IPS DF 6.9 (cell line): ENCODE measurements around the gene OSBPL9.

Experiments
- DNase-seq: peaks from one replicate; pipeline ENCODE4 v3.0.0-alpha.2; 2013; ENCODE audit warnings: low read depth, low spot score
- H3K27ac ChIP-seq: one replicate; pipeline ENCODE4 v1.5.1; 2013; ENCODE audit warnings: low read length, control low read depth
- H3K27me3 ChIP-seq: 2 replicates; pipeline ENCODE4 v1.6.1; 2013; ENCODE audit warnings: mild to moderate bottlenecking, low read length; ENCODE audit not compliant: control insufficient read depth, insufficient read depth
- H3K36me3 ChIP-seq: 2 replicates; pipeline ENCODE4 v1.6.1; 2013; ENCODE audit warnings: low read length; ENCODE audit not compliant: control insufficient read depth, insufficient read depth
- H3K4me1 ChIP-seq: 2 replicates; pipeline ENCODE4 v1.6.1; 2013; ENCODE audit warnings: low read length; ENCODE audit not compliant: control insufficient read depth, insufficient read depth
- H3K4me3 ChIP-seq: 2 replicates; pipeline ENCODE4 v1.5.1; 2013; ENCODE audit warnings: mild to moderate bottlenecking, low read length
- H3K9me3 ChIP-seq: 2 replicates; pipeline ENCODE4 v1.6.1; 2013; ENCODE audit warnings: low read length, inconsistent platforms; ENCODE audit not compliant: control insufficient read depth, insufficient read depth
- WGBS: extraction: QIAGEN DNeasy Blood & Tissue Kit; methylation state at CpG from one replicate; pipeline ENCODE4 v1.1.7; 2013; ENCODE audit warnings: mixed read lengths, missing lambda C conversion rate; ENCODE audit not compliant: insufficient read length, insufficient coverage; 5-methylcytosine and 5-hydroxymethylcytosine counted together

The OSBPL9 gene

DNA sequence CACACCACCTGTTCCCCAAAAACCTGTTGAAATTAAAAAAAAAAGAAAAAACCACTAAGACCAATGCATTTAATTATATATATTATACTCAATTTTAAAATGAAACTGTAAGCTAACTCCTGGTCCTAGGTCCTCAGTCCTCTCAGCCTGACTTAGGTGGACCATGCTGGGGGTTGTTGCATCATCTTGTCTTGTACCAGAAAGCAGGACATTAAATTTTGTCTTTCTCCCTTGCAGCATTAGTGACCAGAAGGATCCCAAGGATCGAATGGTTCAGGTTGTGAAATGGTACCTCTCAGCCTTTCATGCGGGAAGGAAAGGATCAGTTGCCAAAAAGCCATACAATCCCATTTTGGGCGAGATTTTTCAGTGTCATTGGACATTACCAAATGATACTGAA is 164.0 kb downstream of the OSBPL9 start:
- DNase-seq = no peak
- Histone ChIP-seq H3K27ac (no peak overlapping the region), H3K4me3 (no peak overlapping the region), H3K27me3 (no peaks in the 10 kb centered on the region), H3K4me1 (no peaks in the 10 kb centered on the region), H3K9me3 (no peaks in the 10 kb centered on the region), H3K36me3 (peaks cover 5% of the 10 kb centered on the region; the same call in 1 of the 2 replicates)
- no CpG with 5 or more reads among the region's 3 CpGs for WGBS

GRCh38 chr1:51784997-51785421 is 168.1 kb downstream of the OSBPL9 start:
- WGBS = no CpG with 5 or more reads among the region's 4 CpGs
- DNase-seq = no peak
- Histone ChIP-seq H3K9me3 (no peaks in the 10 kb centered on the region), H3K27me3 (no peaks in the 10 kb centered on the region), H3K36me3 (peaks cover 27% of the 10 kb centered on the region; the same call in 1 of the 2 replicates), H3K4me1 (no peaks in the 10 kb centered on the region), H3K4me3 (no peak overlapping the region), H3K27ac (no peak overlapping the region)

DNA sequence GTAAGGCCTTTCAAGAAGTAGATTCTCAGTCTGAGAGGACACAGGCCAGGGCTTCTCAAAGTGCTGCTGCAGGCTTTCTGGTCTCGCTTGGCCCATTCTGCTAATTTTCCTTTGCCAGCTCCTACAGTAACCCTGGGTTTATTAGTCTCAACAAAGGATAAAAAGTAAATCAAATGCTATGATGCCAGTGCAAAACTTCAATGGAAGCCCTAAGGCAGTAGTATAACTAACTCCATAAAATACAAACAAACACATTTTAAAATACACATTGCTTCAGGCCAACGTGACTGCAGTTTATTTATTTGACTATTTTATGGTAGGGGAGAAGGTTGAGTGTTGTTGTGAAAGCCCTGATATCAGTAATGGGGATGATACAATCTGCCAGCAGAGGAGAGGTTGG is 172.0 kb downstream of the OSBPL9 start:
- H3K9me3 ChIP-seq = no peaks in the 10 kb centered on the region
- no peaks in the 10 kb centered on the region for H3K4me1 ChIP-seq
- no CpG with 5 or more reads among the region's 2 CpGs for WGBS
- DNase-seq = no peak
- no peak overlapping the region for H3K4me3 ChIP-seq
- no peak overlapping the region for H3K27ac ChIP-seq
- peaks cover 44% of the 10 kb centered on the region for H3K36me3 ChIP-seq
- H3K27me3 ChIP-seq = no peaks in the 10 kb centered on the region

DNA sequence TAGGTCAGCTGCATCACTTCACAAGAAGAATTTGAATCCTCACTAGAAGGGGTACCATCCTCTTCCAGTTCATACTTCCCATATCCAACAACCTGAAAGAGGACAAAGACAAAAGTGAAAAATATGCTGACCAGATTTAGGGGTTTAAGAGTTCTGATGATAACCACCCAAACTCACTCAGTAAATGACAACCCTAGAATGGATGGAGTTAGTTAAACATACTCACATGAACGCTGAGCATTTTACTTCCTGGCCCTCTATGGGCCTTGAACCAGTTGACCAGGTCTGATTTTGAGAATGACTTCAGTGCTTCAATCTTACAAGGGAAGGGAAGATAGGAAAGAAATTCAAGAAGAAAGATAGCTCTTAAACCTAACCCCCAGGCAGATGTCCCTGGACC is 172.4 kb downstream of the OSBPL9 start:
- Histone ChIP-seq H3K36me3 (peaks cover 48% of the 10 kb centered on the region), H3K27me3 (no peaks in the 10 kb centered on the region), H3K4me1 (no peaks in the 10 kb centered on the region; the same call in 1 of the 2 replicates), H3K9me3 (no peaks in the 10 kb centered on the region), H3K27ac (no peak overlapping the region), H3K4me3 (no peak overlapping the region)
- DNase-seq = no peak
- WGBS = no CpG with 5 or more reads among the region's 1 CpG

DNA sequence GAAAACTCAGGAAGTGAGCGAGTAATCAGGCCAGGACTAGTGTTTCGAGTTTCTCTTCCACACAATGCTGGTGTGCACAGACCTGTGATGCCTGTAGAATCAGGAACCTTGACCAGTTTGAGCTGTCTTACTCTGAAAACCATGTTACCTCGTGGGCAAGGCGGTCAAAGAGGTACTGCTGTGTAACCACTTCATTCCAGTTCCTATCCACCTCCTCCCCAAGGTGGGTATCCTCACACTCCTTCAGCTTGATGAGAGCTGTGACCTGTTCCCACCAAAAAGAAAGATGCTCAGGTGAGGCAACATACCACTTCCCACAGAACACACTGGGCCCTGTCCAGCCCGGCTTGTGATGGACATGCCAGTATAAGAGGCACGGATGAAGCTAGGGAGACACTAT is 173.5 kb downstream of the OSBPL9 start:
- H3K4me1 ChIP-seq = no peaks in the 10 kb centered on the region; the same call in 1 of the 2 replicates
- H3K27me3 ChIP-seq = no peaks in the 10 kb centered on the region; the same call in 1 of the 2 replicates
- no peaks in the 10 kb centered on the region for H3K9me3 ChIP-seq
- H3K36me3 ChIP-seq = peaks cover 47% of the 10 kb centered on the region
- H3K4me3 ChIP-seq = no peak overlapping the region
- H3K27ac ChIP-seq = no peak overlapping the region
- no CpG with 5 or more reads among the region's 6 CpGs for WGBS
- no peak for DNase-seq

DNA sequence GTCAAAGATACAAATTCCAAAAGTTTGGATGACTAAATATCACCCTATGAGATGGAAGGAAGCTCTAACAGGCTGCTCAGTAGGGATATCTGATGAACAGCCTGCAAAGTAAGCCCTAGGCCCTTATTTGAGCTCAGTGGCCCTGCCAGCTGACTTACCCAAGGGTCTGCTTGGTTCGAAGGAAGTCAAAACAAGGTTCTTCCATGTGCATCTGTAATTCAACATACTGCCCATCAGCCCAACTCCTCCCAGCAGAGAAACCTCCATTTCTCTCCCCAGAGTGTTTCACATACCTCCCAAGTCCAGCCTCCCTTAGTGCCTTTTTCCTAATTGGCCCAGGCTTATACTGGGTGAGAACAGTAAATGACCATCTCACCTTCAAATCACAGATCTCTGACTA is 175.0 kb downstream of the OSBPL9 start:
- H3K9me3 ChIP-seq = no peaks in the 10 kb centered on the region
- WGBS = no CpG with 5 or more reads among the region's 1 CpG
- no peak for DNase-seq
- H3K4me1 ChIP-seq = no peaks in the 10 kb centered on the region; the same call in 1 of the 2 replicates
- H3K36me3 ChIP-seq = peaks cover 44% of the 10 kb centered on the region
- no peak overlapping the region for H3K27ac ChIP-seq
- no peak overlapping the region for H3K4me3 ChIP-seq
- no peaks in the 10 kb centered on the region; the same call in 1 of the 2 replicates for H3K27me3 ChIP-seq

GRCh38 chr1:51792864-51793263 is 176.0 kb downstream of the OSBPL9 start:
- Histone ChIP-seq H3K27me3 (no peaks in the 10 kb centered on the region; the same call in 1 of the 2 replicates), H3K4me3 (no peak overlapping the region), H3K9me3 (no peaks in the 10 kb centered on the region), H3K4me1 (no peaks in the 10 kb centered on the region; the same call in 1 of the 2 replicates), H3K36me3 (peaks cover 37% of the 10 kb centered on the region), H3K27ac (no peak overlapping the region)
- DNase-seq = no peak
- no CpG with 5 or more reads among the region's 1 CpG for WGBS

GRCh38 chr1:51794260-51794659 is 177.4 kb downstream of the OSBPL9 start:
- WGBS = no CpG with 5 or more reads among the region's 2 CpGs
- no peaks in the 10 kb centered on the region for H3K9me3 ChIP-seq
- H3K27ac ChIP-seq = no peak overlapping the region
- no peak overlapping the region for H3K4me3 ChIP-seq
- DNase-seq = no peak
- peaks cover 37% of the 10 kb centered on the region for H3K36me3 ChIP-seq
- no peaks in the 10 kb centered on the region; the same call in 1 of the 2 replicates for H3K4me1 ChIP-seq
- no peaks in the 10 kb centered on the region; the same call in 1 of the 2 replicates for H3K27me3 ChIP-seq

- H3K27ac ChIP-seq = no peak overlapping the region
- H3K36me3 ChIP-seq = peaks cover 31% of the 10 kb centered on the region
These were observed 178.0 kb downstream of the OSBPL9 start for GRCh38 chr1:51794868-51795267.

GRCh38 chr1:51799372-51799771 is 182.5 kb downstream of the OSBPL9 start:
- no peaks in the 10 kb centered on the region; the same call in 1 of the 2 replicates for H3K27me3 ChIP-seq
- no peak for DNase-seq
- peaks cover 18% of the 10 kb centered on the region for H3K36me3 ChIP-seq
- no peaks in the 10 kb centered on the region; the same call in 1 of the 2 replicates for H3K4me1 ChIP-seq
- H3K4me3 ChIP-seq = no peak overlapping the region
- no CpG with 5 or more reads among the region's 2 CpGs for WGBS
- no peak overlapping the region for H3K27ac ChIP-seq
- no peaks in the 10 kb centered on the region for H3K9me3 ChIP-seq

More at GRCh38 chr1:51794868-51795267, 178.0 kb downstream of the OSBPL9 start:
- DNase-seq = no peak
- no peak overlapping the region for H3K4me3 ChIP-seq
- no peaks in the 10 kb centered on the region; the same call in 1 of the 2 replicates for H3K4me1 ChIP-seq
- H3K9me3 ChIP-seq = no peaks in the 10 kb centered on the region
- H3K27me3 ChIP-seq = no peaks in the 10 kb centered on the region; the same call in 1 of the 2 replicates

DNA sequence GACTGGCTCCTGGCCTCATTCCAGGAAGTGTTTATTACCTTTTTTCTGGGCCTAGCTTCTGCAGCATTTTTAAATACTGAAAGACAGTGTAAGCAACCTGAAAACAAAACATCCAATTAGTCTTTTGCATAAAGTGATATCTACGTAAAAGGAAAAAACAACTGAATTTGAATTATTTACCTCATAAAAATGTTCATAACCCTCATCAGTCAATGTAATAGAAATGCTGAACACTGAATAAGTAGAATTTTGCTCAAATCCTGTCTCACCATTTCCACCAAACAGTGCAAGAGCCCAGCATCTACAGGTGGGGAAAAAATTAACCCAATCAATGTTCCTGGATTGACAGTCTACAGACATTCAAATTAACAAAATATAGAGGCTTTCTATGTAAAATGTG is 197.6 kb downstream of the OSBPL9 start:
- no peak overlapping the region for H3K4me3 ChIP-seq
- no peaks in the 10 kb centered on the region for H3K4me1 ChIP-seq
- DNase-seq = no peak
- no peak overlapping the region for H3K27ac ChIP-seq
- no peaks in the 10 kb centered on the region for H3K9me3 ChIP-seq
- H3K27me3 ChIP-seq = no peaks in the 10 kb centered on the region
- no CpG with 5 or more reads among the region's 1 CpG for WGBS
- H3K36me3 ChIP-seq = peaks cover under 1% of the 10 kb centered on the region; the same call in 1 of the 2 replicates
